Neuronal stem cell (in vitro differentiated cells): ENCODE measurements around the gene ZC3H10.
A peak's percentile ranks its signal among the peaks of the same experiment; 100 is the strongest.

Experiments used
- DNase-seq: peaks from one replicate; pipeline ENCODE4 v3.0.0-alpha.2; 2013; ENCODE audit warnings: low spot score
- H2AFZ ChIP-seq: one replicate; pipeline ENCODE4 v1.6.1; 2013; ENCODE audit warnings: mild to moderate bottlenecking, low read length, inconsistent platforms
- H2AK5ac ChIP-seq: 2 replicates; pipeline ENCODE4 v1.6.1; 2013; ENCODE audit warnings: low read depth, mild to moderate bottlenecking, inconsistent platforms, low read length, moderate library complexity, mixed read lengths
- H2BK120ac ChIP-seq: 2 replicates; pipeline ENCODE4 v1.6.1; 2013; ENCODE audit warnings: low read depth, mild to moderate bottlenecking, inconsistent platforms, low read length, moderate library complexity, mixed read lengths
- H2BK12ac ChIP-seq: one replicate; pipeline ENCODE4 v1.6.1; 2013; ENCODE audit warnings: low read length, inconsistent platforms
- H2BK15ac ChIP-seq: 2 replicates; pipeline ENCODE4 v1.6.1; 2013; ENCODE audit warnings: mild to moderate bottlenecking, low read length, inconsistent platforms, mixed read lengths
- H2BK5ac ChIP-seq: one replicate; pipeline ENCODE4 v1.6.1; 2013; ENCODE audit warnings: inconsistent platforms, mild to moderate bottlenecking, low read length, moderate library complexity
- H3K14ac ChIP-seq: one replicate; pipeline ENCODE4 v1.6.1; 2013; ENCODE audit warnings: low read length, inconsistent platforms
- H3K18ac ChIP-seq: 2 replicates; pipeline ENCODE4 v1.6.1; 2013; ENCODE audit warnings: low read length, inconsistent platforms
- H3K23ac ChIP-seq: 2 replicates; pipeline ENCODE4 v1.6.1; 2013; ENCODE audit warnings: low read depth, mild to moderate bottlenecking, mixed read lengths, low read length, inconsistent platforms; ENCODE audit not compliant: poor library complexity
- H3K27ac ChIP-seq: replicated peaks from 3 replicates; pipeline ENCODE4 v1.5.1; 2013; ENCODE audit warnings: low read length, inconsistent platforms
- H3K27me3 ChIP-seq, 3 experiments: 2 replicates each; pipeline ENCODE4 v1.6.1; 2013; ENCODE audit warnings: low read length in 3 of 3, mild to moderate bottlenecking in 2 of 3, inconsistent platforms in 1 of 3, low read depth in 1 of 3, mixed read lengths in 1 of 3, moderate library complexity in 1 of 3; ENCODE audit not compliant: control insufficient read depth in 3 of 3, insufficient read depth in 3 of 3
- H3K36me3 ChIP-seq, 2 donors: replicated peaks in 1 of 2; 2 replicates each; pipeline ENCODE4 v1.6.1; 2013; ENCODE audit warnings: low read length in 2 of 2; ENCODE audit not compliant: control insufficient read depth in 2 of 2, insufficient read depth in 2 of 2
- H3K4ac ChIP-seq: 2 replicates; pipeline ENCODE4 v1.6.1; 2013; ENCODE audit warnings: inconsistent platforms, mild to moderate bottlenecking, low read length, moderate library complexity
- H3K4me1 ChIP-seq, 2 donors: 1 replicate in 1 of 2; 2 replicates in 1 of 2; pipeline ENCODE4 v1.6.1; 2013; ENCODE audit warnings: low read length in 2 of 2, low read depth in 1 of 2; ENCODE audit not compliant: control insufficient read depth in 2 of 2, insufficient read depth in 1 of 2
- H3K4me2 ChIP-seq: one replicate; pipeline ENCODE4 v1.6.1; 2013; ENCODE audit warnings: mild to moderate bottlenecking, low read length, inconsistent platforms; ENCODE audit not compliant: insufficient read depth, poor library complexity, severe bottlenecking
- H3K4me3 ChIP-seq, 2 donors: 2 replicates each; pipeline ENCODE4 v1.5.1; 2013; ENCODE audit warnings: low read length in 2 of 2, mild to moderate bottlenecking in 2 of 2, inconsistent platforms in 1 of 2, moderate library complexity in 1 of 2
- H3K79me1 ChIP-seq: one replicate; pipeline ENCODE4 v1.6.1; 2013; ENCODE audit warnings: low read depth, mild to moderate bottlenecking, inconsistent platforms, low read length, moderate library complexity
- H3K9ac ChIP-seq: one replicate; pipeline ENCODE4 v1.6.1; 2013; ENCODE audit warnings: mild to moderate bottlenecking, low read depth, low read length, inconsistent platforms; ENCODE audit not compliant: poor library complexity
- H3K9me3 ChIP-seq, 2 donors: replicated peaks in 1 of 2; 2 replicates each; pipeline versions ENCODE3 to v1.6.1; 2013; ENCODE audit warnings: low read length in 2 of 2, mild to moderate bottlenecking in 2 of 2, inconsistent platforms in 1 of 2, low read depth in 1 of 2, mixed read lengths in 1 of 2, moderate library complexity in 1 of 2; ENCODE audit not compliant: control insufficient read depth in 2 of 2, insufficient read depth in 1 of 2
- H4K8ac ChIP-seq: one replicate; pipeline ENCODE4 v1.6.1; 2013; ENCODE audit warnings: low read depth, mild to moderate bottlenecking, inconsistent platforms, low read length, moderate library complexity
- H4K91ac ChIP-seq: one replicate; pipeline ENCODE4 v1.6.1; 2013; ENCODE audit warnings: low read length, low read depth, mild to moderate bottlenecking, inconsistent platforms; ENCODE audit not compliant: poor library complexity
- WGBS, 2 donors: extraction: QIAGEN DNeasy Blood & Tissue Kit; methylation state at CpG; one replicate each; pipeline ENCODE4 v1.1.7; 2013; ENCODE audit warnings: missing lambda C conversion rate in 2 of 2, mixed read lengths in 1 of 2; ENCODE audit not compliant: insufficient read length in 2 of 2, insufficient replicate concordance in 1 of 2; ENCODE audit errors: extremely low coverage in 2 of 2; 5-methylcytosine and 5-hydroxymethylcytosine counted together

ZC3H10 gene

DNA sequence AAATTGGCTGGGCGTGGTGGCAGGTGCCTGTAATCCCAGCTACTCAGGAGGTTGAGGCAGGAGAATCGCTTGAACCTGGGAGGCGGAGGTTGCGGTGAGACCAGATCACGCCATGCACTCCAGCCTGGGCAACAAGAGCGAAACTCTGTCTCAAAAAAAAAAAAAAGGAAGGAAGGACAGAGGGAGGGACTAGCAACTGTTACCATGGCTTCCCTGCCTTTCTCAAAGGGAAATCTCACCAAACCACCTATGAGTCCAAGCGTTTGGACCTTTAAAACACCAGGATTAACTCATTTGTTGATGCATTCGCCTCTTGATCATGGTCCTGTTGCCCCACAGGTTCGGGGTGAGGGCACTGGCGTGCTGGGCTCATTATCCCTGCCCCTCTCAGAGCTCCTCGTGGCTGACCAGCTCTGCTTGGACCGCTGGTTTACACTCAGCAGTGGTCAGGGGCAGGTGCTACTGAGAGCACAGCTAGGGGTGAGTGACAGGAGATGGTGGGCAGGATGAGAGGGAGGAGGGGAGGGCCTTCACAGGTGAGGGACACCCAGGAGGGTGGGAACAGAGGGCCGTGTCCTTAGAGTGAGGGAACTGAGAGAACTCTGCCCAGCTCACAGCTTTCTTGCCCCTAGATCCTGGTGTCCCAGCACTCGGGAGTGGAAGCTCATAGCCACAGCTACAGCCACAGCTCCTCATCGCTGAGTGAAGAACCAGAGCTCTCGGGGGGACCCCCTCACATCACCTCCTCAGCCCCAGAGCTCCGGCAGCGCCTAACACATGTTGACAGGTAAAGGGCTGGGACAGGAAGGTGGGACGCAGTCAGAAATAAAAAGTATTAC, 24.1 kb downstream of the ZC3H10 start:
- no peak overlapping the region for H3K4ac ChIP-seq
- H3K27me3 ChIP-seq = no peaks in the 10 kb centered on the region
- no peak overlapping the region for H3K9ac ChIP-seq
- H3K79me1 ChIP-seq = no peaks in the 10 kb centered on the region
- H3K23ac ChIP-seq = no peak overlapping the region
- no peak overlapping the region for H3K18ac ChIP-seq
- H3K4me1 ChIP-seq = no peaks in the 10 kb centered on the region
- H2AFZ ChIP-seq = no peak overlapping the region
- no peak overlapping the region for H3K27ac ChIP-seq
- no peak overlapping the region for H2BK5ac ChIP-seq
- no peak for DNase-seq
- H3K4me3 ChIP-seq = no peak overlapping the region
- H4K91ac ChIP-seq = no peak overlapping the region
- H2BK12ac ChIP-seq = no peak overlapping the region
- H4K8ac ChIP-seq = no peak overlapping the region
- H3K14ac ChIP-seq = no peak overlapping the region
- H2AK5ac ChIP-seq = no peak overlapping the region
- WGBS, 2 donors = no CpG with 5 or more reads among the region's 19 CpGs
- peaks cover 0 to 4% of the 10 kb centered on the region in 2 donors for H3K9me3 ChIP-seq
- H2BK15ac ChIP-seq = no peak overlapping the region
- H3K36me3 ChIP-seq = peaks cover 53 to 80% of the 10 kb centered on the region in 2 donors
- H2BK120ac ChIP-seq = no peak overlapping the region
- H3K4me2 ChIP-seq = no peak overlapping the region

DNA sequence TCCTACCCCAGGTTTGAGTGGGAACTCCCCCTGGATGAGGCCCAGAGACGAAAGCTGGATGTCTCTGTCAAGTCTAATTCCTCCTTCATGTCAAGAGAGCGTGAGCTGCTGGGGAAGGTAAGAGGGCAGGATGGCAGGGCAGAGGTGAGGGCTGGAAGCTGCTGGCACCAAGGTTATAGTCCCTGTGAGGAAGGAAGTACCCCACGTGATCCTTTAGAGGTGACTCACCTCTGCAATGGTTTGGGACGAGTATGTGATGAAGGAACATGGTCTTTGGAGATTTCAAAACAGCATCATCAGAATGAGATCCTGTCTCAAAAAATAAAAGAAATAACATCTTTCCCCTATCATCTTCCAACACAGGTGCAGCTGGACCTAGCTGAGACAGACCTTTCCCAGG, 25.2 kb downstream of the ZC3H10 start:
- no peaks in the 10 kb centered on the region for H3K27me3 ChIP-seq
- H3K23ac ChIP-seq = no peak overlapping the region
- H3K4me3 ChIP-seq = no peak overlapping the region
- no peak overlapping the region for H4K91ac ChIP-seq
- no peaks in the 10 kb centered on the region for H3K4me1 ChIP-seq
- H2AK5ac ChIP-seq = no peak overlapping the region
- no peak overlapping the region for H3K18ac ChIP-seq
- H3K9ac ChIP-seq = no peak overlapping the region
- H2BK5ac ChIP-seq = no peak overlapping the region
- no peak overlapping the region for H2BK120ac ChIP-seq
- H3K27ac ChIP-seq = no peak overlapping the region
- H3K14ac ChIP-seq = no peak overlapping the region
- no peak overlapping the region for H2BK15ac ChIP-seq
- no peak for DNase-seq
- no peak overlapping the region for H3K4ac ChIP-seq
- no peak overlapping the region for H3K4me2 ChIP-seq
- no CpG with 5 or more reads among the region's 4 CpGs for WGBS, 2 donors
- no peak overlapping the region for H2BK12ac ChIP-seq
- H3K9me3 ChIP-seq = peaks cover 0 to 4% of the 10 kb centered on the region in 2 donors
- no peak overlapping the region for H2AFZ ChIP-seq
- H3K36me3 ChIP-seq = peaks cover 42 to 70% of the 10 kb centered on the region in 2 donors
- no peak overlapping the region for H4K8ac ChIP-seq
- H3K79me1 ChIP-seq = no peaks in the 10 kb centered on the region

DNA sequence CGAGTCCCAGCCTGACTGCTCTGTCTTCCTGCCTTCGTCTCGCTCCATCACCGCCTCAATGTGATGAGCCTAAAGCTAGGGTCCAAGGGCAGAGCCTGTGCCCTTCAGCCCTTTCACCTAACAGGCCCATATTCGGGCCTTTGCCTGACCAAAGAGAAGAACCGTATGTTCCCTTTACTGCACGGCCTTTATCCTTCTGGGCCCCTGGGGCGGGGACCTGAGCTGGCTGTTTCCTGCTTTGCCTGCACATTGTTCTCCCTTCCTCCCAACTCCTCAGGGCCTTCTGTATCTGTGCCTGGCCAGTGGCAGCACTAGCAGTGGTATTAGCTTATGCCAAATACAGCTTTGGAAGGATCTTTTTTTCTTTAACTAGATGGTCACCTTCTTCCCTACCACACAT, 25.8 kb downstream of the ZC3H10 start:
- no peak overlapping the region for H3K14ac ChIP-seq
- DNase-seq = no peak
- no peak overlapping the region for H4K91ac ChIP-seq
- H3K27me3 ChIP-seq = no peaks in the 10 kb centered on the region
- H2BK15ac ChIP-seq = no peak overlapping the region
- H2AFZ ChIP-seq = no peak overlapping the region
- H3K4me1 ChIP-seq = no peaks in the 10 kb centered on the region
- no peaks in the 10 kb centered on the region for H3K79me1 ChIP-seq
- H3K27ac ChIP-seq = no peak overlapping the region
- H2BK12ac ChIP-seq = no peak overlapping the region
- H2BK120ac ChIP-seq = no peak overlapping the region
- WGBS, 2 donors = no CpG with 5 or more reads among the region's 8 CpGs
- no peak overlapping the region for H2BK5ac ChIP-seq
- no peak overlapping the region for H2AK5ac ChIP-seq
- H3K18ac ChIP-seq = no peak overlapping the region
- H3K23ac ChIP-seq = no peak overlapping the region
- H3K9ac ChIP-seq = no peak overlapping the region
- no peaks in the 10 kb centered on the region for H3K9me3 ChIP-seq
- H4K8ac ChIP-seq = no peak overlapping the region
- H3K36me3 ChIP-seq = peaks cover 36 to 63% of the 10 kb centered on the region in 2 donors
- H3K4me3 ChIP-seq = peak overlapping the region in 1 of 2 donors; percentile 48
- no peak overlapping the region for H3K4me2 ChIP-seq
- H3K4ac ChIP-seq = no peak overlapping the region

DNA sequence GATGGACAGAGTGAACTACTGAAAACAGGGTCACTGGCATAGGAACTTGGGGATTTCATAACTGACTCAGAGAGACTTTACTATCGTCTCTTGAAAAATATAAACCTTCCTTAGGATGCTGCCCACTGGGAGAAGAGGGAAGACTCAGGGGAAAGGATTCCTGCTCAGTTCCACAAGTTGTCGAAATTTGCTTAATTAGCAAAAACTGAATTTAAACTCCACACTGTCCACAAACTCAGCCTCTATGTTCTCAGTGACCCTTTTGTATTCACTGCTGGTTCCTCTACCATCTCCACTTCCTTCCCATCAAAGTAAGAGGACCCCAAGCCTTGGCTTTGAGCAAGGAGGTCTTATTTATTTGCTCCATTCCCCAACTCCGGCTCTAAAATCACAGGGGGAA, 27.2 kb downstream of the ZC3H10 start:
- H3K4me2 ChIP-seq = no peak overlapping the region
- no peak overlapping the region for H3K23ac ChIP-seq
- H3K9ac ChIP-seq = no peak overlapping the region
- H3K36me3 ChIP-seq = peaks cover 33 to 50% of the 10 kb centered on the region in 2 donors
- H3K79me1 ChIP-seq = no peaks in the 10 kb centered on the region
- H3K4ac ChIP-seq = no peak overlapping the region
- H3K4me3 ChIP-seq = no peak overlapping the region
- no peak overlapping the region for H2AFZ ChIP-seq
- H4K91ac ChIP-seq = no peak overlapping the region
- H3K18ac ChIP-seq = no peak overlapping the region
- no peak overlapping the region for H2BK12ac ChIP-seq
- no peak overlapping the region for H3K14ac ChIP-seq
- H2BK15ac ChIP-seq = no peak overlapping the region
- no peaks in the 10 kb centered on the region for H3K4me1 ChIP-seq
- H4K8ac ChIP-seq = no peak overlapping the region
- H3K27me3 ChIP-seq = no peaks in the 10 kb centered on the region
- H2BK5ac ChIP-seq = no peak overlapping the region
- no peak overlapping the region for H3K27ac ChIP-seq
- no CpG with 5 or more reads among the region's 3 CpGs for WGBS, 2 donors
- no peak for DNase-seq
- H2BK120ac ChIP-seq = no peak overlapping the region
- no peak overlapping the region for H2AK5ac ChIP-seq
- no peaks in the 10 kb centered on the region for H3K9me3 ChIP-seq
